Activated T-helper 2 cell treated with anti-CD3 and anti-CD28 coated beads, Interferon-gamma antibody, Interleukin-2, Interleukin-4, amounts not matched to agents 10 μg/mL and 5 μg/mL and 100 μg/mL, durations not matched to agents 14 hours and 24 hours and 36 hours (primary cell): Measurements from ENCODE around the gene SENP7. TPM values are rescaled to one million over a fixed set of nuclear protein-coding genes. Genes with fewer than 3 reads are reported as not detected.
A peak's percentile ranks its signal among the peaks of the same experiment; 100 is the strongest.
"Not testable (repeated sequence)": the region's sequence is repeated elsewhere in the genome, so short reads cannot be mapped to it uniquely, and the experiment has no call there.

ENCODE experiments used
- DNase-seq: peaks from one replicate; pipeline ENCODE4 v3.0.0; 2021; ENCODE audit warnings: low spot score
- H3K27ac Mint-ChIP-seq: one replicate; pipeline ENCODE4 v1.8.0; 2021; ENCODE audit warnings: mixed read lengths
- H3K27me3 Mint-ChIP-seq: one replicate; pipeline ENCODE4 v1.8.0; 2021; ENCODE audit warnings: low read depth, mixed read lengths
- H3K36me3 Mint-ChIP-seq: one replicate; pipeline ENCODE4 v1.8.0; 2021; ENCODE audit warnings: low read depth, mixed read lengths
- H3K4me1 Mint-ChIP-seq: one replicate; pipeline ENCODE4 v1.8.0; 2021; ENCODE audit warnings: low read depth, mixed read lengths
- H3K4me3 Mint-ChIP-seq: one replicate; pipeline ENCODE4 v1.8.0; 2021; ENCODE audit warnings: low read depth, mild to moderate bottlenecking, moderate library complexity, mixed read lengths
- H3K9me3 Mint-ChIP-seq: one replicate; pipeline ENCODE4 v1.8.0; 2021; ENCODE audit warnings: mixed read lengths
- intact Hi-C: fragments of 100-400 bp; cut with micrococcal nuclease; formaldehyde crosslinking; loops from one replicate; pipeline ENCODE4 v1.15.1; 2023
- total RNA-seq: library from RNA; stranded (reverse); gene quantifications from 2 replicates; pipeline ENCODE4 v1.2.3, GENCODE V29; 2022

SENP7 gene
- total RNA-seq, 1 donor from 2014 or later, result 10.7 TPM

DNA sequence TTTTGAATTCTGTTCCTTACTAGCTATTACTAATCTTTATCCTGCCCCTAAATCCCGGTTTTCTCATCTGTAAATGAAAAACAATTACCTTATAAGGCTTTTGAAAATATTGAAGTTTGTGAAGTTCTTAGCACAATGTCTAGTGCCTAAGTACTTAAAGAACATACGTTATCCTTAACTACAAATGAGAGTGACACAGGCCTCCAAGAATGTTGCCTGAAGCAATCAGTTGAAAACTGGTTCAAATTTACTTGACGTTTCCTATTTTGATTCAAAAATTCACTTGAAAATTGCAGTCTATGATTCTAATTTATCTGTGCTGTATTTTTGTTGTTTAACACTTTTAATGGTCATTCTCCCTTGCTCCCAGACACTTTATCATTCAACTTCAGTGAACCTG lies 3.2 kb downstream of the SENP7 start:
- Mint-ChIP-seq H3K9me3 (no peaks in the 10 kb centered on the region), H3K27me3 (no peaks in the 10 kb centered on the region), H3K4me3 (no peak overlapping the region), H3K4me1 (peaks cover 26% of the 10 kb centered on the region), H3K36me3 (peaks cover 18% of the 10 kb centered on the region), H3K27ac (no peak overlapping the region)
- DNase-seq, result no peak
- intact Hi-C loops, result loop anchor here (5.0 kb wide), 1 partner anchor 128 kb away; no protein-coding TSS in a partner anchor

DNA sequence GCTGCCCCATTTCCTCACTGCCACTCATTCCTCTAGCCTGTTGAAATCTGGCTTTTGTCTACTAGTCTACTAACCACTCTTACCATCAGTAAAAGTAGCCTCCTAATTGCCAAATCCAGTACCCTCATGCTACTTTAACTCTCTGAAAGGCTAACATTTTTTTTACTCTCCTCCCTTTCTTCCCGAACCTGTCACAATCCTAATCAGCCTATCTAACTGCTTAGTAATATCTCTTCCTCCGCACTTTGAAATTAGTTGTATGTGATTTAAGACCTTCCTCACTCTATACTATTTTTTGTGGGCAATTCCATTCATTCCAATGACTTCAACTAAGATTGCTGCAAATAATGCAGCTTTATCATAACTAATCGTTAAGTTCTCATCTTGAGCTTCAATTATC lies 3.7 kb downstream of the SENP7 start:
- Mint-ChIP-seq H3K4me3 (no peak overlapping the region), H3K9me3 (no peaks in the 10 kb centered on the region), H3K4me1 (peaks cover 26% of the 10 kb centered on the region), H3K27me3 (no peaks in the 10 kb centered on the region), H3K36me3 (peaks cover 22% of the 10 kb centered on the region), H3K27ac (no peak overlapping the region)
- no peak for DNase-seq
- intact Hi-C loops, result no loop called here

DNA sequence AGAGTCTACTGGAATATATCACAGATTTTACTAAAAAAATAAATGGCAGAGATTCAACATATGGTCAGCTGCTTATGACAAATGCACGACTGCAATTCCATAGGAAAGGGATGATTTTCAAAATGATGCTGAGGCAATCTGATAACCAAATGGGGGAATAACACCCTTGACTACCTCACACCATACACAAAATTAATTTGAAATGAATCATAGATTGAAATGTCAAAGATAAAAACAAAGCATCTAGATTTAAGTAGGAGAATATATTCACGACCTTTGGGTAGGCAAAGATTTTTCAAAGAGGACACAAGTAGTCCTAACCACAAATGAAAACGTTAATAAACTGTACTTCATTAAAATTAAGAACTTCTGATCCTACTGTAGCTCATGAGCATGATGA lies 11.2 kb downstream of the SENP7 start:
- intact Hi-C loops, result no loop called here
- Mint-ChIP-seq H3K4me1 (peaks cover 7% of the 10 kb centered on the region), H3K4me3 (no peak overlapping the region), H3K36me3 (peaks cover 28% of the 10 kb centered on the region), H3K27ac (no peak overlapping the region), H3K27me3 (no peaks in the 10 kb centered on the region), H3K9me3 (no peaks in the 10 kb centered on the region)
- no peak for DNase-seq

DNA sequence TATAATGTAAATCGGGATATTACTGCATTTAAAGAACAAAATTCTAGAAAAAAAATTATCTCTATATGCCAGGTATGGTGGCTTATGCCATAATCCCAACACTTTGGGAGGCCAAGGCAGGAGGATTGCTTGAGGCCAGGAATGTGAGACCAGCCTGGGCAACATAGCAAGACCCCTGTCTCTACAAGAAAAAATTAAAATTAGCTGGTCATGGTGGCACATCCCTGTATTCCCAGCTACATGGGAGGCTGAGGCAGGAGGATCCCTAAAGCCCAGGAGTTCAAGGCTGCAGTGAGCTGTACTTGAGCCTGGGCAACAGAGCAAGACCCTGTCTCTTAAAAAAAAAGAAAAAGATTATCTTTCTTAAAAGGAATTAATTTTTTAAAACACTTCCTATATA lies 12.8 kb downstream of the SENP7 start:
- H3K4me3 Mint-ChIP-seq, result no peak overlapping the region
- H3K27me3 Mint-ChIP-seq, result no peaks in the 10 kb centered on the region
- no peak overlapping the region for H3K27ac Mint-ChIP-seq
- no peaks in the 10 kb centered on the region for H3K9me3 Mint-ChIP-seq
- intact Hi-C loops, result no loop called here
- peaks cover 31% of the 10 kb centered on the region for H3K36me3 Mint-ChIP-seq
- peaks cover 7% of the 10 kb centered on the region for H3K4me1 Mint-ChIP-seq
- DNase-seq, result no peak

DNA sequence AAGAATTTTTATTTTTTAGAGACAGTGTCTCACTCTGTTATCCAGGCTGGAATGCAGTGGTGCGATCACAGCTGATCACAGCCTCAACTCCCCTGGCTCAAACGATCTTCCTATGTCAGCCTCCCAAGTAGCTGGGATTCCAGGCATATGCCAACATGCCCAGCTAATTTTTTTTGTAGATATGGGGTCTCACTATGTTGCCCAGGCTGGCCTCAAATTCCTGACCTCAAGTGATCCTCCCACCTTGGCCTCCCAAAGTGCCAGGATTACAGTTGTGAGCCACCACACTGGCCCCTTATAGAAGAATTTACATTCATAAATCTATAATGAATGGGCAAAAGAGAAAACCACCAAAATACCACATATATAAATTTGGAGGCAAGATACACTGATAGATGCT lies 15.2 kb downstream of the SENP7 start:
- no peaks in the 10 kb centered on the region for H3K9me3 Mint-ChIP-seq
- no peaks in the 10 kb centered on the region for H3K27me3 Mint-ChIP-seq
- no peak for DNase-seq
- H3K4me1 Mint-ChIP-seq, result peaks cover 7% of the 10 kb centered on the region
- H3K27ac Mint-ChIP-seq, result no peak overlapping the region
- H3K4me3 Mint-ChIP-seq, result no peak overlapping the region
- H3K36me3 Mint-ChIP-seq, result peaks cover 31% of the 10 kb centered on the region
- intact Hi-C loops, result no loop called here

DNA sequence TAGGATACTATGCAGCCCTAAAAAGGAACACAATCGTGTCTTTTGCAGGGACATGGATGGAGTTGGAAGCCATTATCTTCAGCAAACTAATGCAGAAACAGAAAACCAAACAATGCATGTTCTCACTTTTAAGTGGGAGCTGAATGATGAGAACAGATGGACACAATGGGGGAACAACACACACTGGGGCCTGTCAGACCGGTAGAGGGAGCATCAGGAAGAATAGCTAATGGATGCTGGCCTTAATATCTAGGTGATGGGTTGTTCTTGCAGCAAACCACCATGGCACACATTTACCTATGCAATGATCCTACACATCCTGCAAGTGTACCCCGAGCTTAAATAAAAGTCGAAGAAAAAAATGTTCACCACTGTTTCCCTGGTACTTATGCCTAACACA lies 17.5 kb downstream of the SENP7 start:
- no peak for DNase-seq
- no peaks in the 10 kb centered on the region for H3K9me3 Mint-ChIP-seq
- no peak overlapping the region for H3K4me3 Mint-ChIP-seq
- peaks cover 32% of the 10 kb centered on the region for H3K36me3 Mint-ChIP-seq
- intact Hi-C loops, result no loop called here
- H3K4me1 Mint-ChIP-seq, result no peaks in the 10 kb centered on the region
- no peak overlapping the region for H3K27ac Mint-ChIP-seq
- no peaks in the 10 kb centered on the region for H3K27me3 Mint-ChIP-seq

DNA sequence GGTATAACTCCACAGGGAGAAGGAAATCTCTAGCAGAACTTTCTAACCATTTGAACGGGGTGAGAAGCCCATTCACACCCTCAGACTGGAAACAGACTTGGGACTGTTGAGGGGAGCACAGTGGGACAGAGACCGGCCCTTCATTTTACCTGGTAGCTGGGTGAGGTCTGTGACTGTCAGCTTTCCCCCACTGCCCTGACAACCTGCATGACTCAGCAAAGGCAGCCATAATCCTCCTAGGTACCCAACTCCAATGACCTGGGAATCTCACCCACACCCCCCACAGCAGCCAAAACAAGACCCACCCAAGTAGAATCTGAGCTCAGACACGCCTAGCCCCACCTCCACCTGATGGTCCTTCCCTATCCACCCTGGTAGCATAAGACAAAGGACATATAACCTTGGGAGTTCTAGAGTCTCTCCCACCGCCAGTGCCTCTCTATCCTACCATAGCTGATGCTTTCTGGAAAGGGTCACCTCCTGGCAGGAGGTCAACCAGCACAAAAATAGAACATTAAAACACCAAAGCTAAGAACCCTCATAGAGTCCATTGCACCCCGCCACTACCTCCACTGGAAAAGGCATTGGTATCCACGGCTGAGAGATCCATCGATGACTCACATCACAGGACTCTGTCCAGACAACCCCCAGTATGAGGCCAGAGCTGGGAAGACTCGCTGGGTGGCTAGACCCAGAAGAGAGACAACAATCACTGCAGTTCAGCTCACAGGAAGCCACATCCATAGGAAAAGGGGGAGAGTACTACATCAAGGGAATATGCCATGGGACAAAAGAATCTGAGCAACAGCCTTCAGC lies 28.0 kb downstream of the SENP7 start:
- H3K4me1 Mint-ChIP-seq, result peaks cover 11% of the 10 kb centered on the region
- H3K9me3 Mint-ChIP-seq, result no peaks in the 10 kb centered on the region
- H3K27ac Mint-ChIP-seq, result no peak overlapping the region
- peaks cover 46% of the 10 kb centered on the region for H3K36me3 Mint-ChIP-seq
- H3K4me3 Mint-ChIP-seq, result no peak overlapping the region
- no peak for DNase-seq
- intact Hi-C loops, result no loop called here
- H3K27me3 Mint-ChIP-seq, result no peaks in the 10 kb centered on the region

DNA sequence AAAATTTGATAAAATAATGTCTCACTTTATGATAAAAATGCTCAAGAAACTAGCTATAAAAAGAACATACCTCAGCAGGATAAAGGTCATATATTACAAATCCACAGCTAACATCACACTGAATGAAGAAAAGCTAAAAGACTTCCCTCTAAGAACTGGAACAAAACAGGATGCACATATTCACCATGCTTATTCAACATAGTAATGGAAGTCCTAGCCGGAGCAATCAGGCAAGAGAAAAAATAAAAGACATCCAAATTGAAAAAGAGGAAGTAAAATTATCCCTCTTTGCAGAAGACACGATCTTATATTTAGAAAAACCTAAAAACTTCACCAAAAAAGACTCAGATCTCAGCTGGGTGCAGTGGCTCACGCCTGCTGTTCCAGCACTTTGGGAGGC lies 34.0 kb downstream of the SENP7 start:
- Mint-ChIP-seq H3K9me3 (peaks cover 20% of the 10 kb centered on the region), H3K36me3 (peaks cover 70% of the 10 kb centered on the region), H3K27me3 (no peaks in the 10 kb centered on the region), H3K4me3 (no peak overlapping the region), H3K4me1 (peaks cover 17% of the 10 kb centered on the region), H3K27ac (no peak overlapping the region)
- no peak for DNase-seq
- intact Hi-C loops, result no loop called here

DNA sequence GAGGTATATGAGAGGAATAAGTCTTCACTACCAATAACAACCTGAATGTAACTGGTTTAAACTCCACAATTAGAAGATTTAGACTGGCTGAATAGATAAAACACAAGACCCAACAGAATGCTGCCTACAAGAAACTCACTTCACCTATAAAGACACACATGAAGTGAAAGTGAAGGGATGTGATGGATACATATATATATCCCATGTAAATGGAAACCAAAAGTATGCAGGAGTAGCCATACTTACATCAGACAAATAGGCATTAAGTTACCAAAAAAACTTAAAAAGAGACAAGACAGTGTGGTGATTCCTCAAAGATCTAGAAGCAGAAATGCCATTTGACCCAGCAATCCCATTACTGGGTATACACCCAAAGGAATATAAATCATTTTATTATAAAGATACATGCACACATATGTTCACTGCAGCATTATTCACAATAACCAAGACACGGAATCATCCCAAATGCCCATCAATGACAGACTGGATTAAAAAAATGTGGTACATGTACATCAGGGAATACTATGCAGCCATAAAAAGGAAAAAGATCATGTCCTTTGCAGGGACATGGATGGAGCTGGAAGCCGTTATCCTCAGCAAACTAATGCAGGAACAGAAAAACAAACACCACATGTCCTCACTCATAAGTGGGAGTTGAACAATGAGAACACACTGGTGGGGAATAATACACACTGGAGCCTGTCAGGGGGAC lies 38.0 kb downstream of the SENP7 start:
- peaks cover 33% of the 10 kb centered on the region for H3K9me3 Mint-ChIP-seq
- DNase-seq, intact Hi-C loops, H3K4me3 Mint-ChIP-seq, H3K27me3 Mint-ChIP-seq, H3K27ac Mint-ChIP-seq, H3K4me1 Mint-ChIP-seq: not testable (repeated sequence)
- peaks cover 67% of the 10 kb centered on the region for H3K36me3 Mint-ChIP-seq

DNA sequence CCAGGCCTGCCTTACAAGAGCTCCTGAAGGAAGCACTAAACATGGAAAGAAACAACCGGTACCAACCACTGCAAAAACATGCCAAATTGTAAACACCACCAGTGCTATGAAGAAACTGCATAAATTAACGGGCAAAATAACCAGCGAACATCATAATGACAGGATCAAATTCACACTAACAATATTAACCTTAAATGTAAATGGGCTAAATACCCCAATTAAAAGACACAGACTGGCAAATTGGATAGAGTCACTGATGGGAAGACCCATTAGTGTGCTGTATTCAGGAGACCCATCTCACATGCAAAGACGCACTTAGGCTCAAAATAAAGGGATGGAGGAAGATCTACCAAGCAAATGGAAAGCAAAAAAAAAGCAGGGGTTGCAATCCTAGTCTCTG lies 44.3 kb downstream of the SENP7 start:
- H3K27me3 Mint-ChIP-seq, H3K4me3 Mint-ChIP-seq, H3K4me1 Mint-ChIP-seq, intact Hi-C loops, DNase-seq, H3K27ac Mint-ChIP-seq: not testable (repeated sequence)
- H3K9me3 Mint-ChIP-seq, result peaks cover 19% of the 10 kb centered on the region
- peaks cover 22% of the 10 kb centered on the region for H3K36me3 Mint-ChIP-seq

DNA sequence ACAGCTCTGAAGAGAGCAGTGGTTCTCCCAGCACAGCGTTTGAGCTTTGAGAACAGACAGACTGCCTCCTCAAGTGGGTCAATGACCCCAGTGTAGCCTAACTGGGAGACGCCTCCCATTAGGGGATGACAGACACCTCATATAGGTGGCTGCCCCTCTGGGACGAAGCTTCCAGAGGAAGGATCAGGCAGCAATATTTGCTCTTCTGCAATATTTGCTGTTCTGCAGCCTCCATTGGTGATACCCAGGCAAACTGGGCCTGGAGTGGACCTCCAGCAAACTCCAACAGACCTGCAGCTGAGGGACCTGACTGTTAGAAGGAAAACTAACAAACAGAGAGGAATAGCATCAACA lies 45.7 kb downstream of the SENP7 start:
- H3K27me3 Mint-ChIP-seq, H3K4me1 Mint-ChIP-seq, H3K27ac Mint-ChIP-seq, intact Hi-C loops, H3K4me3 Mint-ChIP-seq, DNase-seq: not testable (repeated sequence)
- Mint-ChIP-seq H3K36me3 (peaks cover 18% of the 10 kb centered on the region), H3K9me3 (peaks cover 19% of the 10 kb centered on the region)

DNA sequence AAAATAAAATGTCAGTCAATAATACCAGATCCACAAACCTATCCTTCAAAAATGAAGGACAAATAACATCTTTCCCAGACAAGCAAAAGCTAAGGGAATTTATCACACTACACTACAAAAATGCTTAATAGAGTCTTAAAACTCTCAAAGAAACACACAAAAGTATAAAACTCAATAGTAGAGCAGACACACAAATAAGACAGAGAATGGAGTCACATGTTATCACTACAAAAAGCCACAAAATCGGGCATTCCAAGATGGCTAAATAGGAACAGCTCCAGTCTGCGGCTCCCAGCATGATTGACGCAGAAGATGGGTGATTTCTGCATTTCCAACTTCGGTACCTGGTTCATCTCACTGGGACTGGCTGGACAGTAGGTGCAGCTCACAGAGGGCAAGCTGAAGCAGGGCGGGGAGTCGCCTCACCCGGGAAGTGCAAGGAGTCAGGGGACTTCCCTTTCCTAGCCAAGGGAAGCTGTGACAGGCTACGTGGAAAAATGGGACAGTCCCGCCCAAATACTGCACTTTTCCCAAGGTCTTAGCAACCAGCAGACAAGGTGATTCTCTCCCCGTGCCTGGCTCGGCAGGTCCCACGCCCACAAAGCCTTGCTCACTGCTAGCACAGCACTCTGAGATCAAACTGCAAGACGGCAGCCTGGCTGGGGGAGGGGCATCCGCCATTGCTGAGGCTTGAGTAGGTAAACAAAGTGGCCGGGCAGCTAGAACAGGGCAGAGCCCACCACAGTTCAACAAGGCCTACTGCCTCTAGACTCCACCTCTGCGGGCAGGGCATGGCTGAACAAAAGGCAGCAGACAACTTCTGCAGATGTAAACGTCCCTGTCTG lies 46.3 kb downstream of the SENP7 start:
- peaks cover 9% of the 10 kb centered on the region for H3K4me1 Mint-ChIP-seq

DNA sequence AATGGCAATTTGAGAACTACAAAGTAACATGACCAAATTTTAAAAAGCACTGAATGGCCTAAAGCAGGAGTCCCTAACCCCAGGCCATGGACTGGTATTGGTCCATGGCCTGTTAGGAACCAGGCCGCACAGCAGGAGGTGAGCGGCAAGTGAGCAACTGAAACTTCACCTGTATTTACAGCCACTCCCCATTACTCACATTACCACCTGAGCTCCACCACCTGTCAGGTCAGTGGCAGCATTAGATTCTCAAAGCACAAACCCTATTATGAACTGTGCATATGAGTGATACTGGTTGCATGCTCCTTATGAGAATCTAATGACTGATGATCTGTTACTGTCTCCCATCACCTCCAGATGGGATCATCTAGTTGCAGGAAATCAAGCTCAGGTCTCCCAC lies 48.8 kb downstream of the SENP7 start:
- Mint-ChIP-seq H3K4me3 (no peak overlapping the region), H3K4me1 (peaks cover 11% of the 10 kb centered on the region), H3K27me3 (no peaks in the 10 kb centered on the region), H3K36me3 (peaks cover 30% of the 10 kb centered on the region), H3K9me3 (peaks cover 3% of the 10 kb centered on the region), H3K27ac (no peak overlapping the region)
- no peak for DNase-seq
- intact Hi-C loops, result no loop called here

More for the DNA sequence above, 46.3 kb downstream of the SENP7 start:
- no peak overlapping the region for H3K4me3 Mint-ChIP-seq
- intact Hi-C loops, result no loop called here
- peaks cover 16% of the 10 kb centered on the region for H3K9me3 Mint-ChIP-seq
- H3K27ac Mint-ChIP-seq, result peak overlapping the region; percentile 47
- peak; percentile 15 for DNase-seq
- H3K36me3 Mint-ChIP-seq, result peaks cover 19% of the 10 kb centered on the region
- H3K27me3 Mint-ChIP-seq, result no peaks in the 10 kb centered on the region
